Activated naive CD4-positive, alpha-beta T cell treated with anti-CD3 and anti-CD28 coated beads, Interleukin-2, amount 10 ng/mL, durations not matched to agents 7 days and 5 days (primary cell): ENCODE measurements around the gene ELMO1.

Source experiments
- CTCF ChIA-PET: fragments of 350-600 bp; sonication (Branson Sonifier 250); formaldehyde crosslinking; loops from one replicate; lab custom pipeline; 2021; ENCODE audit warnings: antibody characterized with exemption; lab: Charles Lee
- DNase-seq: peaks from one replicate; pipeline ENCODE4 v3.0.0-alpha.2; 2020
- H3K27ac Mint-ChIP-seq: one replicate; pipeline ENCODE4 v1.8.0; 2021; ENCODE audit warnings: mild to moderate bottlenecking, moderate library complexity, mixed read lengths
- H3K27me3 Mint-ChIP-seq: one replicate; pipeline ENCODE4 v1.8.0; 2021; ENCODE audit warnings: mild to moderate bottlenecking, mixed read lengths
- H3K36me3 Mint-ChIP-seq: one replicate; pipeline ENCODE4 v1.8.0; 2021; ENCODE audit warnings: mixed read lengths
- H3K4me1 Mint-ChIP-seq: one replicate; pipeline ENCODE4 v1.8.0; 2021; ENCODE audit warnings: mixed read lengths
- H3K4me3 Mint-ChIP-seq: one replicate; pipeline ENCODE4 v1.8.0; 2021; ENCODE audit warnings: mild to moderate bottlenecking, moderate library complexity, mixed read lengths
- H3K9me3 Mint-ChIP-seq: one replicate; pipeline ENCODE4 v1.8.0; 2021; ENCODE audit warnings: mixed read lengths

ELMO1 gene

DNA sequence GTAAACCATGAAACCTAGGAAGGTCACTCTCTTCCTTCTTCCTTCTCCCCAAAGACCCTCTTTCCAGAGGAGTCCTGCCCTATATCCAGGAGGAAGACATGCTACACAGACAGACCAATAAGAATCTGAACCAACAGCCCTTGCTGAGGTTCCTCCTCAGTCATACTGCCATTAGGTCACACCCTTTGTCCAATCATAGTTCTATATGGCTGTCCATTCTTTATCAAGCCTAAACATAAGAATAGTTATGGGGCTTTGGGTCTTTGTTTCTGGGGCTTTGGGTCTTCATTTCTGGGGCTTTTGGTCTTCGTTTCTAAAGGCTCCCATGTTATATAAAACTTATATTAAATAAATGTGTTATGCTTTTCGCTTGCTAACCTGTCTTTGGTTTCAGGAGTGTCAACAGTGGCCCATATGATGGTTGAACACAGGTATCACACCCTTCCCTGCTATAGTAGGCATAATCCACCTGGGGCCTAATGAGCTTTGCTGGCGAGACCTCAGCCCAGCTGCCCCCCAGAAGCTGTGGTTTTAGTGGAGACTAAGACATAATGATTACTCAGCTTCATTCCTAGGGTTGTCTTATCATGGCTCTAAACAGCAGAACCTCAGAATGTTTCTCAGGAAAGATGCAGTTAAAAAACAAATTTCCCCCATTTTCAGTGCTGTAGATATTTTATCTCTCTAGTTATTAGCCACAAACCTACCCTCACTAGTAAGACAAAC, 91.6 kb downstream of the ELMO1 start:
- H3K9me3 Mint-ChIP-seq, result no peaks in the 10 kb centered on the region
- peaks cover 19% of the 10 kb centered on the region for H3K36me3 Mint-ChIP-seq
- CTCF ChIA-PET, result interaction anchor here (0.8 to 1.2 kb wide), 3 partner anchors 84 to 139 kb away, joined by 3 to 6 read pairs (median 3); no protein-coding TSS in a partner anchor
- H3K27ac Mint-ChIP-seq, result no peak overlapping the region
- H3K4me3 Mint-ChIP-seq, result no peak overlapping the region
- no peaks in the 10 kb centered on the region for H3K27me3 Mint-ChIP-seq
- peaks cover 81% of the 10 kb centered on the region for H3K4me1 Mint-ChIP-seq
- no peak for DNase-seq

DNA sequence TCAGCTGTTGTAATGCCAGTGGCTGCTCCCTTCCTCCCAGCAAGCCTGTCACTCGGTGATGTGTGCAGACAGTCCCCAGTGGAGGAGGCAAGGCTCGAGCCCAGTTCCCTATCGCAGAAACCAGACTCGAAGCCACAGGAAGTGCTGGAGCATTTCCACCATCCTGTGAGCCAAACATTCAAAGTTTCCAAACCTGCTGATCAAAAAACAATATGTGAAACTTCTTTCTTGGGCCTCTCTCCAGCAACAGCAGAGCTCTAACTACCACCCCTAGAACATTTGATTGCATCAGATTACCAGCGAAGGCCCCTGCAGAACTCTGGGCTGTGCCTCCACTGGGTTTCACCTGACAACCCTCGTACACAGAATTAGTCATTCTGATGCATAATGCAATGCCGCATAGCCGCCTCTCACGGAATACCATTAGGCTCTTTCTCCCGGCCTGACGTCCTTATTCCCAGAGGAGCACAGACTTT, 94.0 kb downstream of the ELMO1 start:
- peak overlapping the region; percentile 97 for H3K27ac Mint-ChIP-seq
- H3K27me3 Mint-ChIP-seq, result no peaks in the 10 kb centered on the region
- H3K9me3 Mint-ChIP-seq, result no peaks in the 10 kb centered on the region
- peak; percentile 64 for DNase-seq
- CTCF ChIA-PET, result interaction anchor here (1.0 to 6.5 kb wide), 10 partner anchors 9 to 155 kb away, joined by 3 to 58 read pairs (median 4); partner anchors contain the start of gene ELMO1
- H3K36me3 Mint-ChIP-seq, result peaks cover 19% of the 10 kb centered on the region
- peak overlapping the region; percentile 65 for H3K4me3 Mint-ChIP-seq
- peaks cover 89% of the 10 kb centered on the region for H3K4me1 Mint-ChIP-seq

DNA sequence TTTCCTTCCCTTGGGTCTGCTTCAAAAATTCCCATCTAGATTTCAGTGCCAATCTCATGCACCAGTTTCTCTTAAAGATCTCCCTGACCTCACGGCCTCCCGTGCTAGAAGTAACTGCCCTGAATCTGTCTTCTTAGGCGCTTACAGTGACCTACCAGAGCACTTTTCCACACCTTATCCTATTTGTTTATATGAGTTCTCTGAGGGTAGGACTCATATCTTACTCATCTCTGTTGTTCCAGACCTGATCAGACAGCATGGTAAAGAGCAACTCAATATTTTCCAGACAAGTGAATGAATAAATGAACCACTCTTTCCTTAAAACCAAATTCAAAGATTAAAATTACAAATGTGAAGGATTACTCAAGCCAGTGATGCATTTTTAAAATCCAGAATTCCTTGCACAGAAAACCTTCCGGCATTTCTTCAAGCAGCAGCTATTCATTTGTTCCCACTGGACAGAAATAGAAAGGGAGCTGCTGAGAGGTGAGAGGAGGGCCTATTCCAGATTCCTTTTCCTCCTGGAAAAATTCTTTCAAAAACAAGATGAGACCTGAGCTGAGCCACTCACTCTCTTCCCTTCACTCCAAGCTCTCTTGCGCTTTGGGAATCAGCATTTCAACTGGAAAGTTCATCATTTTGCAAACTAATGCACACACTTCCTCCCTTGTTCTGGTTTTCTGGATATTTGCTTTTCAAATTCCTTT, 94.6 kb downstream of the ELMO1 start:
- H3K4me1 Mint-ChIP-seq, result peaks cover 85% of the 10 kb centered on the region
- H3K27ac Mint-ChIP-seq, result peak overlapping the region; percentile 97
- no peaks in the 10 kb centered on the region for H3K27me3 Mint-ChIP-seq
- DNase-seq, result no peak
- peaks cover 19% of the 10 kb centered on the region for H3K36me3 Mint-ChIP-seq
- CTCF ChIA-PET, result interaction anchor here (0.8 to 6.5 kb wide), 26 partner anchors 9 to 867 kb away, joined by 3 to 58 read pairs (median 4); partner anchors contain the start of gene ELMO1
- peak overlapping the region; percentile 91 for H3K4me3 Mint-ChIP-seq
- no peaks in the 10 kb centered on the region for H3K9me3 Mint-ChIP-seq

DNA sequence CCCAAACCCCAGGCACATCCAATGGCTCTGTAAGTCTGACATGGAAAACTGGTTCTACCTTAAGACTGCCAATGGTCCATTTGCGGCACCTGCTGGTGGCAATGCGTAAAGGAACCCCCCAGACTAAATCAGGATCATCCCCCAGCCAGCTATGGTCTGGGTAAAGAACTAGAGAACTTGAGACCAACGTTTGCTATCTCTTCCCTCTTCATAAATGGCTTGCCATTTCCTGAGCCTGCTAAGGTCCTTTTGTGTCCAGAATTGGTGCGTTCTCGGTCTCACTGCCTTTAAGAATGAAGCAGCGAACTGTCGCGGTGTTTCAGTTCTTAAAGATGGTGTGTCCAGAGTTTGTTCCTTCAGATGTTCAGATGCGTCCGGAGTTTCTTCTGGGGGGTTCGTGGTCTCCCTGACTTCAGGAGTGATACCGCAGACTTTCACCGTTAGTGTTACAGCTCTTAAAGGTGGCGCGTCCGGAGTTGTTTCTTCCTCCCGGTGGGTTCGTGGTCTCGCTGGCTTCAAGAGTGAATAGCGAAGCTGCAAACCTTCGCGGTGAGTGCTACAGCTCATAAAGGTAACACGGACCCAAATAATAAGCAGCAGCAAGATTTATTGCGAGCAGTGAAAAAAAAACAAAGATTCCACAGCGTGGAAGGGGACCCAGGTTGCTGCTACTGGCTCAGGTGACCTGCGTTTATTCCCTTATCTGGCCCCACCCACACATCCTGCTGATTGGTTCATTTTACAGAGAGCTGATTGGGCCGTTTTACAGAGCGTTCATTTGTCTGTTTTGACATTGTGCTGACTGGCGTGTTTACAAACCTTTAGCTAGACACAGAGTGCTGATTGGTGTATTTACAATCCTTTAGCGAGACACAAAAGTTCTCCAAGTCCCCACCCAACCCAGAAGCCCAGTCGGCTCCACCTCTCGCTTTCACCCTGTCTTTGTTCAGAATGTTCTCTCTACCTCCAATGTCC, 95.4 kb downstream of the ELMO1 start:
- H3K9me3 Mint-ChIP-seq, result no peaks in the 10 kb centered on the region
- peaks cover 15% of the 10 kb centered on the region for H3K36me3 Mint-ChIP-seq
- no peaks in the 10 kb centered on the region for H3K27me3 Mint-ChIP-seq
- peak overlapping the region; percentile 91 for H3K4me3 Mint-ChIP-seq
- peak; percentile 81 for DNase-seq
- CTCF ChIA-PET, result interaction anchor here (0.7 to 6.5 kb wide), 30 partner anchors 9 to 957 kb away, joined by 3 to 58 read pairs (median 4); partner anchors contain the start of gene ELMO1
- peaks cover 84% of the 10 kb centered on the region for H3K4me1 Mint-ChIP-seq
- peak overlapping the region; percentile 97 for H3K27ac Mint-ChIP-seq

DNA sequence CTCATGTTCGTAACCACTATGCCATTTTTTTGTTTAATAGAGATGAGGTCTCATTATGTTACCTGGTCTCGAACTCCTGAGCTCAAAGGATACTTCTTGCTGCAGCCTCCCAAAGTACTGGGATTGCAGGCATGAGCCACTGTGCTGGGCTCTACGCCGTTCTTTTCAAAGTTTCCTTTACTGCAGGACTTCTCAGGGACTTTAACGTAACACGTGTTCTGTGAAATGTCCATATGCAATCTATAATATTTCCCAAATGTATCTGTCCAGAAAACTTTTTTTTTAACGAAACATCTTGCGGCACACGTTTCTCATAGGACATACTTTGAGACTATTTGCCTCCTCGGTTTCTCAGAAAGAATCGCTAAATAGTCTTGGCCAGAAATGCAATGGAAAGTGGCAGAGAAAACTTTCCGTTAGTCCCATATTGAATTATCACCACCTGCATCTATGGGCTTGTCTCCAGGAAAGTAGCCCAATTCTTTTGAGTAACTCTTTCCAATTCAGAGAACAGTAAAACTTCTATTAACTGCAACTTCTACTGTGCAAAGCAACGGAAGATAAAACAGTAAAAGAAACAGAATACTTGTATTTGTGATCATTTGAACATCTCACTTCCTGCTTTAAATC, 96.3 kb downstream of the ELMO1 start:
- no peaks in the 10 kb centered on the region for H3K27me3 Mint-ChIP-seq
- peak overlapping the region; percentile 91 for H3K4me3 Mint-ChIP-seq
- peak overlapping the region; percentile 97 for H3K27ac Mint-ChIP-seq
- no peaks in the 10 kb centered on the region for H3K9me3 Mint-ChIP-seq
- CTCF ChIA-PET, result interaction anchor here (0.6 to 6.5 kb wide), 18 partner anchors 10 to 956 kb away, joined by 3 to 58 read pairs (median 4); partner anchors contain the start of gene ELMO1
- peaks cover 15% of the 10 kb centered on the region for H3K36me3 Mint-ChIP-seq
- peaks cover 81% of the 10 kb centered on the region for H3K4me1 Mint-ChIP-seq
- no peak for DNase-seq

DNA sequence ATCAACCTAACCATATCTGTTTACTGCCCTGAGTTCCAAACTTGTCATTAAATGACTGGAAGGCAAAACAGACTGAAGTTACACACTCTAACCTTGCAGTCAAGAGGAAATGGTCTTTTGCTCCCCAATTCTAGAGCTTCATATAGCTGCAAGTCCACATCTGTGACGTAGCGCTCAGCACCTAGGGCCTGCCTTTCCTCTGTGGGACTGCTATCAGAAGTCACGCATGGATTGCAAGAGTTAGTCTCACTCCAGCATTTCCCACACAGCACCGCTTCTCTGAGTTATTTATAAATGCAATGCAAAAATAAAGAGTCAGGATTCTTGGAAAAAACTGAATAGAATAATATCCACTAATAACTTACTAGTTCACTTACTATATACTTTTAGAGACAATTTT, 96.9 kb downstream of the ELMO1 start:
- Mint-ChIP-seq H3K36me3 (peaks cover 13% of the 10 kb centered on the region), H3K27ac (no peak overlapping the region), H3K4me1 (peaks cover 78% of the 10 kb centered on the region), H3K27me3 (no peaks in the 10 kb centered on the region), H3K9me3 (no peaks in the 10 kb centered on the region), H3K4me3 (peak overlapping the region; percentile 4)
- DNase-seq, result no peak
- CTCF ChIA-PET, result interaction anchor here (0.8 to 6.5 kb wide), 15 partner anchors 11 to 166 kb away, joined by 3 to 58 read pairs (median 3); partner anchors contain the start of gene ELMO1

DNA sequence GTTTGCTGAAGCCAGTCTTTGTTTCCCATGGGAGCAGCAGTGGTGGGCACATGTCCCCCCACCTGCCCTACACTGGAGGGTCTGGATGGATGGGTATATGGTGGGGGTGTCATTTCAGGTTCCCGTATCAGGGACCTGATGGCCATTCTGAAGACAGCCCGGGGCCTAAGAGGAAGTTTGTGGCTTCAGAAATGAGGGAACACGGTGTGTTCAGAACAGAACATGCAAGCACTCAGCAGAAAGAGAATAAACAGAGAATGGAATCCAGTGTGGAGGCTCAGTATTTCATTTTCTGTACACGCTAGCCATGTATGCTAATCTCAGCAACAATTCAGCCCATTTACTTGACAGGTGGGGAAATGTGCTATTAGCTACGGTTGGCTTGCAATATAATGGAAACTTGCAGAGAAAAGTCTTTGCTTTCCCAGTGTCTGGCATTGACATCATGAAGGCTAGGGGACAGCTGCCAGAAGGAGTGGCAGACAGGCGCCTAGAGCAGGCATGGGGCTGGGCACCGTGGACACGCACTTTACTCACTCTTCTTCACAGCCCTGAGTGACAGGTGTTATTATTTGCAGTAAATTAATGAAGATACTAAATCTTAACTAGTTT, 98.6 kb downstream of the ELMO1 start:
- Mint-ChIP-seq H3K27me3 (no peaks in the 10 kb centered on the region), H3K9me3 (no peaks in the 10 kb centered on the region), H3K4me1 (peaks cover 79% of the 10 kb centered on the region), H3K36me3 (peaks cover 16% of the 10 kb centered on the region), H3K4me3 (no peak overlapping the region), H3K27ac (no peak overlapping the region)
- CTCF ChIA-PET, result interaction anchor here (1.2 to 6.5 kb wide), 5 partner anchors 64 to 150 kb away, joined by 3 to 58 read pairs (median 35); partner anchors contain the start of gene ELMO1
- no peak for DNase-seq

DNA sequence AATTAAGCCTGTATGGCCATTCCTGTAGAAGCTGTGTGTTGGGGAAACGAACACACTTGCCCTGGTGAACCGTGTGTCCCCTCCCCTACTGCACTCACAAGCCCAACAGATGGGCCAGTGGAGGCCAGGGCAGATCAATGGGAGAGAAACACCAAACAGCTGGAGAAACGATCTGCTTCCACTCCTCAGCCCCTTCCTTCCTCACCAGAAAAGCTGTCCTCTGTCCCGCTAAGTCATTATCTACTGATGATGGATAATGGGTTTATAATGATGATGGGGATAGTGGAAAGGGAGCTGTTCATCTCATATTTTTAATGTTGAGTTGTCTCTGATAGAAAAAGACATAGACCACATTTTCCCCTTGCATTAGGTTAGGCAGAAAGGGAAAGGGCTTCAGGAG, 99.7 kb downstream of the ELMO1 start:
- no peaks in the 10 kb centered on the region for H3K27me3 Mint-ChIP-seq
- H3K4me1 Mint-ChIP-seq, result peaks cover 79% of the 10 kb centered on the region

DNA sequence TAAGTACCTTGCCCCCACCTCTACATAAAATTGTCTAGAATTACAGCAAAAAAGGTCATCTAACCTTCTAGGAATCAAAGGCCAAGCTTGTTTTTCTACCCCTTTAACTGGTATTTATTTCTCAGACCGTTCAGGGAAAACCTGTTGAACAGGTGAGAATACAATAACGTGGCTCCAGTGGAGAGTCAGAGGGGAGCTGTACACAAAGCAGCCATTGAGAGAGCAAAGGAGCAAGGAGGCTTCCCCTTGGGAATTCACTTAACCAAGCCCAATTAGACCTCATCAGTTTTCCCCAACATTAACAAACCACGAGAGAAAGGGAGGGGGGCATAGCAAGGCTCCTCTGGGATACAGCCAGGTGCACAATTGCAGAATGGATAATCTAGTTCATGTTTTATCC, 101.9 kb downstream of the ELMO1 start:
- CTCF ChIA-PET, result interaction anchor here (1.6 kb wide), 1 partner anchor 63 kb away, joined by 5 read pairs; no protein-coding TSS in a partner anchor
- H3K4me1 Mint-ChIP-seq, result peaks cover 73% of the 10 kb centered on the region
- no peak overlapping the region for H3K27ac Mint-ChIP-seq

More for the DNA sequence above, 99.7 kb downstream of the ELMO1 start:
- no peak overlapping the region for H3K4me3 Mint-ChIP-seq
- DNase-seq, result no peak
- CTCF ChIA-PET, result interaction anchor here (1.4 to 4.5 kb wide), 2 partner anchors 63 to 150 kb away, joined by 3 to 35 read pairs; no protein-coding TSS in a partner anchor
- no peaks in the 10 kb centered on the region for H3K9me3 Mint-ChIP-seq
- no peak overlapping the region for H3K27ac Mint-ChIP-seq
- H3K36me3 Mint-ChIP-seq, result peaks cover 16% of the 10 kb centered on the region

DNA sequence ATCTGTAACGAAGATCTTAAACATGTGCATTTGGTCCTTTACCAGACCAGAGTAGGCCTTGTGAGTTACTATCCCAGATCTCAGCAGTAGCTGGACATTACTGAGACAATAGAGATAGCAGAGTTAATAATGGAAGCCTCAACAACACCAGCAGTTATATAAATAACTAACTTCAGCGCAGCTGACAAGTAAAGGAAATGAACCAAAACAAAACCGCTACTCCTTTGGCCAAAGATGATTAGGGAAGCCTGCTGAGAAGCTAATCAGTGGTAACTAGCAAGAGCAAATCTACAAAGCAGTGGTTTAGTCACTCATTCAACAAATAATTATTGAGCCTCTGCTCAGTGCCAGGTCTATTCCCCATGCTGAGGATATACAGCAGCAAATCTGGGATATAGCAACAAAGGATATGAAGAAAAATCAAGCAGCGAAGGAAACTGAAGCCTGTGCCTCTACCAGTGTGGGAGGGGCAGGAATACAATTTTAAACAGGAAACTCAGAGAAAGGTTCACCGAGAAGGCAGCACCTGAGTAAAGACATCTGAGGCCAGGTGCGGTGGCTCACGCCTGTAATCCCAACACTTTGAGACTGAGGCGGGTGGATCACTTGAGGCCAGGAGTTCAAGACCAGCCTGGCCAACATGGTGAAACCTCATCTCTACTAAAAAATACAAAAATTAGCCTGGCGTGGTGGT, 103.6 kb downstream of the ELMO1 start:
- peaks cover 74% of the 10 kb centered on the region for H3K4me1 Mint-ChIP-seq
- H3K36me3 Mint-ChIP-seq, result peaks cover 20% of the 10 kb centered on the region
- H3K27me3 Mint-ChIP-seq, result no peaks in the 10 kb centered on the region
- H3K9me3 Mint-ChIP-seq, result no peaks in the 10 kb centered on the region
- H3K4me3 Mint-ChIP-seq, result peak overlapping the region; percentile 24
- H3K27ac Mint-ChIP-seq, result peak overlapping the region; percentile 91
- DNase-seq, result no peak
- CTCF ChIA-PET, result interaction anchor here (0.9 to 7.6 kb wide), 3 partner anchors 9 to 60 kb away, joined by 3 to 46 read pairs (median 3); no protein-coding TSS in a partner anchor

More for the DNA sequence above, 101.9 kb downstream of the ELMO1 start:
- Mint-ChIP-seq H3K9me3 (no peaks in the 10 kb centered on the region), H3K27me3 (no peaks in the 10 kb centered on the region), H3K4me3 (no peak overlapping the region), H3K36me3 (peaks cover 10% of the 10 kb centered on the region)
- no peak for DNase-seq

DNA sequence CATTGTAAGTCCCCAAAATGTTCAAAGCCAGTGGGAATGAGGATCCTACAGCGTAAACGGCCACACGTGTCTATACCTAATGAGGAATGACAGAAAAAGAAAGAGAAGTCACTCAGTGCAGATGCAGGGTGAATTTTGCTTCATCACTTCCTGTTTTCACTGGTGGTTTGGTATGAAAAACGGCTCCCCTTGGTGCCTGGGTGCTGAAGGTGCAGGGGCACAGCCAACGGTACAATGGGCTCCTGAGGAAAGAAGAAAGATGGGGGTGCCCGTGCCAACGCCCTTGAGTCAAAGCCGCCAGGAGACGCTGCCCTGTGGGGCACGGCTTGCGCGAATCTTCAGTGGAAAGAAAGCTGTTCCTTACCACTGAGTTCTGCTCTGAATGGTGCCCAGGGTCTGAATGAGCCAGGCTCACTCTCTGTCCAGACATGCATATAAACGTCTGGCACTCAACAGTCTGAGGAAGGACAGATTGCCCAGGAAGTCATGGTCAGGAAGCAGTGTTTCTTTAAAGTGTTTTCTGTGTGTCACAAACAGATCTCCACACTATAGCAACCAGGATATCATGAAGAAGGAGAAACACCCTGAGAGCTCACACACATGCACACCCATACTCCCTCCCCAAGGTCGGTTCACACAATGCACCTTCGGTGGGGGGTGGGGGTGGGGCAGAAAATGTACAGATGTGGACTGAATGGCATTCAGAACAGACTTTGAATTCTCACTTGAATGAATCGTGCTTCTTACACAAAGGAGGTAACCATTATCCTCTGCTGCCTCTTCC, 105.8 kb downstream of the ELMO1 start:
- peak; percentile 82 for DNase-seq
- H3K9me3 Mint-ChIP-seq, result no peaks in the 10 kb centered on the region
- peaks cover 35% of the 10 kb centered on the region for H3K36me3 Mint-ChIP-seq
- no peaks in the 10 kb centered on the region for H3K27me3 Mint-ChIP-seq
- peak overlapping the region; percentile 96 for H3K27ac Mint-ChIP-seq
- CTCF ChIA-PET, result interaction anchor here (1.0 to 7.6 kb wide), 6 partner anchors 9 to 107 kb away, joined by 3 to 46 read pairs (median 6); partner anchors contain the start of gene ELMO1
- H3K4me1 Mint-ChIP-seq, result peaks cover 87% of the 10 kb centered on the region
- H3K4me3 Mint-ChIP-seq, result peak overlapping the region; percentile 89
